PC-3 (cell line): ENCODE data around the gene MMP10.

ENCODE experiments used
- EZH2 ChIP-seq: fragments of 300-600 bp; sonication (generic); IDR thresholded peaks from one replicate; pipeline ENCODE4 v1.6.1; 2017; ENCODE audit warnings: antibody characterized with exemption, mild to moderate bottlenecking, low read length; ENCODE audit not compliant: unreplicated experiment
- EZH2phosphoT487 ChIP-seq: fragments of 300-600 bp; sonication (generic); IDR thresholded peaks from 2 replicates; pipeline ENCODE4 v1.6.1; 2018; ENCODE audit warnings: mild to moderate bottlenecking, antibody characterized with exemption, low read length, borderline replicate concordance
- TF ChIP-seq, protein P1 (sequence below): fragments of 300-600 bp; sonication (generic); conservative IDR thresholded peaks from 2 replicates; pipeline ENCODE4 v1.5.1; 2017; ENCODE audit warnings: antibody characterized with exemption, low read depth, mild to moderate bottlenecking, low read length

DNA sequence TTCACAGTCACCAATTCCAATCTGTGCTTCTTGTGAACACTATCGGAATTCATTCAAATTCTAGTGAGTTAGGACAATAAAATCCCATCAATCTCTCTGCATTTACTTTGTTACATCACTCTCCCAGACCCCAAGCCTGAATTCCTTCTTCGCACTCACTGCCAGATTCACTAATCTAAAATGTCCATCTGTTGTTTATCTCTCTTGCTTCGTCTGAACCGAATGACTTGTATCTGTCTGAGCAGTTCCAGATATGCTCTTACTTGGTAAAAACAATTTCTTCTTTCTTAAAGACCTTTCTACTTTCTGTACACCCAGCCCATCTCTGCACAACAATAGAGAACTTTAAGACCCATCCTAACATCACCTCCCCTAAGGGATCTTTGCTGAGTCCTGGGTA lies 7.0 kb downstream of the MMP10 start:
- TF ChIP-seq, protein P1, sequence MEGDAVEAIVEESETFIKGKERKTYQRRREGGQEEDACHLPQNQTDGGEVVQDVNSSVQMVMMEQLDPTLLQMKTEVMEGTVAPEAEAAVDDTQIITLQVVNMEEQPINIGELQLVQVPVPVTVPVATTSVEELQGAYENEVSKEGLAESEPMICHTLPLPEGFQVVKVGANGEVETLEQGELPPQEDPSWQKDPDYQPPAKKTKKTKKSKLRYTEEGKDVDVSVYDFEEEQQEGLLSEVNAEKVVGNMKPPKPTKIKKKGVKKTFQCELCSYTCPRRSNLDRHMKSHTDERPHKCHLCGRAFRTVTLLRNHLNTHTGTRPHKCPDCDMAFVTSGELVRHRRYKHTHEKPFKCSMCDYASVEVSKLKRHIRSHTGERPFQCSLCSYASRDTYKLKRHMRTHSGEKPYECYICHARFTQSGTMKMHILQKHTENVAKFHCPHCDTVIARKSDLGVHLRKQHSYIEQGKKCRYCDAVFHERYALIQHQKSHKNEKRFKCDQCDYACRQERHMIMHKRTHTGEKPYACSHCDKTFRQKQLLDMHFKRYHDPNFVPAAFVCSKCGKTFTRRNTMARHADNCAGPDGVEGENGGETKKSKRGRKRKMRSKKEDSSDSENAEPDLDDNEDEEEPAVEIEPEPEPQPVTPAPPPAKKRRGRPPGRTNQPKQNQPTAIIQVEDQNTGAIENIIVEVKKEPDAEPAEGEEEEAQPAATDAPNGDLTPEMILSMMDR: no peak
- no peak for TF ChIP-seq EZH2
- TF ChIP-seq EZH2phosphoT487: no peak
